GM04504 (cell line): Measurements from ENCODE around the gene NOS2.

Experiments
- DNase-seq: peaks from one replicate; pipeline ENCODE4 v3.0.0-alpha.2; 2012; ENCODE audit warnings: low read depth

NOS2 gene

GRCh38 chr17:27818401-27819105 is 18.2 kb upstream of the NOS2 start:
- no peak for DNase-seq

GRCh38 chr17:27817731-27818130 is 17.4 kb upstream of the NOS2 start:
- no peak for DNase-seq

- no peak for DNase-seq
Measured at GRCh38 chr17:27816946-27817345, 16.6 kb upstream of the NOS2 start.

GRCh38 chr17:27811961-27812360 is 11.6 kb upstream of the NOS2 start:
- no peak for DNase-seq

GRCh38 chr17:27810902-27811557 is 10.7 kb upstream of the NOS2 start:
- DNase-seq = no peak

GRCh38 chr17:27810211-27810901 is 10.0 kb upstream of the NOS2 start:
- no peak for DNase-seq

GRCh38 chr17:27809555-27809954 is 9.2 kb upstream of the NOS2 start:
- DNase-seq = no peak

- no peak for DNase-seq
Measured at GRCh38 chr17:27808628-27809027, 8.3 kb upstream of the NOS2 start.

GRCh38 chr17:27807567-27808470 is 7.5 kb upstream of the NOS2 start:
- no peak for DNase-seq

- DNase-seq = peak; percentile 56
Measured at GRCh38 chr17:27805520-27806146, 5.3 kb upstream of the NOS2 start.

GRCh38 chr17:27804113-27804512 is 3.8 kb upstream of the NOS2 start:
- DNase-seq = no peak

- DNase-seq = no peak
Measured at GRCh38 chr17:27802962-27803680, 2.8 kb upstream of the NOS2 start.

GRCh38 chr17:27802033-27802432 is 1.7 kb upstream of the NOS2 start:
- no peak for DNase-seq

GRCh38 chr17:27798376-27798775 is 2.0 kb downstream of the NOS2 start:
- DNase-seq = no peak

GRCh38 chr17:27797390-27798091 is 2.8 kb downstream of the NOS2 start:
- DNase-seq = no peak

GRCh38 chr17:27793906-27794569 is 6.3 kb downstream of the NOS2 start:
- no peak for DNase-seq

- DNase-seq = no peak
Measured at GRCh38 chr17:27793168-27793905, 7.0 kb downstream of the NOS2 start.

GRCh38 chr17:27792095-27792494 is 8.2 kb downstream of the NOS2 start:
- DNase-seq = no peak

GRCh38 chr17:27788919-27789318 is 11.4 kb downstream of the NOS2 start:
- DNase-seq = no peak
